B cell (primary cell): Measurements from ENCODE around the gene ADAMTS2. TPM values are rescaled to one million over a fixed set of nuclear protein-coding genes. Genes with fewer than 3 reads are reported as not detected.

Experiments used
- ATAC-seq: fragments of 200-7000 bp; cut with Tn5 transposase; one replicate; pipeline ENCODE4 v1.10.0; 2021; ENCODE audit warnings: low read depth, mild to moderate bottlenecking, moderate number of reproducible peaks, moderate library complexity
- CTCF ChIA-PET: fragments of 350-600 bp; sonication (Branson Sonifier 250); formaldehyde crosslinking; loops from one replicate; lab custom pipeline; 2021; ENCODE audit warnings: antibody characterized with exemption, inconsistent platforms; lab: Charles Lee
- POLR2A ChIA-PET: fragments of 350-600 bp; sonication (Branson Sonifier 250); formaldehyde crosslinking; loops from one replicate; lab custom pipeline; 2021; ENCODE audit warnings: antibody characterized with exemption; lab: Charles Lee
- DNase-seq: peaks from one replicate; pipeline ENCODE4 v3.0.0; 2013
- H2AFZ ChIP-seq: 2 replicates; pipeline ENCODE4 v1.6.1; 2012; ENCODE audit warnings: mild to moderate bottlenecking, low read depth, low read length; ENCODE audit not compliant: insufficient read depth, poor library complexity, severe bottlenecking
- H3K27ac ChIP-seq, 2 donors: 1 replicate in 1 of 2; 2 replicates in 1 of 2; pipeline ENCODE4 v1.5.1; 2012 to 2013; ENCODE audit warnings: low read length in 2 of 2, mild to moderate bottlenecking in 2 of 2, moderate library complexity in 1 of 2
- H3K27me3 ChIP-seq, 4 experiments: fragments of 200-600 bp in 1 of 4; sonication (generic) in 1 of 4; replicated peaks in 1 of 4; 1 replicate in 2 of 4; 2 replicates in 2 of 4; pipeline versions ENCODE4 v1.6.1 to v1.7.0; 2013 to 2016; ENCODE audit warnings: low read length in 3 of 4, mild to moderate bottlenecking in 2 of 4, mixed read lengths in 1 of 4, moderate library complexity in 1 of 4; ENCODE audit not compliant: insufficient read depth in 4 of 4, control insufficient read depth in 3 of 4; ENCODE audit errors: control extremely low read depth in 1 of 4
- H3K36me3 ChIP-seq, 2 experiments: replicated peaks in 1 of 2; 1 replicate in 1 of 2; 2 replicates in 1 of 2; pipeline versions ENCODE4 v1.6.1 to v1.7.1; 2013; ENCODE audit warnings: low read length in 1 of 2; ENCODE audit not compliant: insufficient read depth in 2 of 2, control insufficient read depth in 1 of 2; ENCODE audit errors: control extremely low read depth in 1 of 2, extremely low read depth in 1 of 2
- H3K4me1 ChIP-seq, 2 donors: fragments of 200-600 bp in 1 of 2; sonication (generic) in 1 of 2; 1 replicate in 1 of 2; 2 replicates in 1 of 2; pipeline versions ENCODE4 v1.5.1 to v1.6.1; 2013 to 2017; ENCODE audit warnings: low read length in 2 of 2; ENCODE audit not compliant: control insufficient read depth in 2 of 2, insufficient read depth in 2 of 2
- H3K4me2 ChIP-seq: replicated peaks from 2 replicates; pipeline ENCODE3; 2012; ENCODE audit warnings: mild to moderate bottlenecking, low read depth, low read length; ENCODE audit not compliant: poor library complexity, severe bottlenecking
- H3K4me3 ChIP-seq, 5 experiments: fragments of 200-600 bp in 1 of 5; sonication (generic) in 1 of 5; 1 replicate in 3 of 5; 2 replicates in 2 of 5; pipeline versions ENCODE4 v1.5.1 to v1.7.0; 2011 to 2016; ENCODE audit warnings: low read length in 4 of 5, mild to moderate bottlenecking in 4 of 5, low read depth in 2 of 5, control low read depth in 1 of 5, moderate library complexity in 1 of 5; ENCODE audit not compliant: insufficient read depth in 1 of 5; ENCODE audit errors: control extremely low read depth in 1 of 5, extremely low read depth in 1 of 5
- H3K79me2 ChIP-seq: fragments of 200-600 bp; sonication (generic); one replicate; pipeline ENCODE4 v1.6.0; 2016; ENCODE audit warnings: low read length; ENCODE audit not compliant: control insufficient read depth, insufficient read depth
- H3K9ac ChIP-seq: fragments of 200-600 bp; sonication (generic); 2 replicates; pipeline ENCODE4 v1.6.1; 2017; ENCODE audit warnings: mild to moderate bottlenecking, low read length, moderate library complexity
- H3K9me3 ChIP-seq, 3 donors: one replicate each; pipeline versions ENCODE4 v1.6.1 to v1.7.1; 2013; ENCODE audit warnings: low read length in 2 of 3; ENCODE audit not compliant: control insufficient read depth in 2 of 3, insufficient read depth in 1 of 3; ENCODE audit errors: control extremely low read depth in 1 of 3
- H4K20me1 ChIP-seq: 2 replicates; pipeline ENCODE4 v1.6.0; 2012; ENCODE audit warnings: mild to moderate bottlenecking, low read length; ENCODE audit not compliant: insufficient read depth, control insufficient read depth, poor library complexity, severe bottlenecking
- H3K27ac Mint-ChIP-seq: one replicate; pipeline ENCODE4 v1.8.0; 2021; ENCODE audit warnings: mixed read lengths
- H3K27me3 Mint-ChIP-seq: one replicate; pipeline ENCODE4 v1.8.0; 2021; ENCODE audit warnings: mixed read lengths
- H3K4me1 Mint-ChIP-seq: one replicate; pipeline ENCODE4 v1.8.0; 2021; ENCODE audit warnings: mixed read lengths
- H3K4me3 Mint-ChIP-seq: one replicate; pipeline ENCODE4 v1.8.0; 2021; ENCODE audit warnings: mixed read lengths
- H3K9me3 Mint-ChIP-seq: one replicate; pipeline ENCODE4 v1.8.0; 2022; ENCODE audit warnings: mixed read lengths; ENCODE audit not compliant: insufficient read depth
- CTCF ChIP-seq: fragments of 200-600 bp; IDR thresholded peaks from one replicate; pipeline ENCODE4 v1.8.0; 2022; ENCODE audit warnings: antibody characterized with exemption, mild to moderate bottlenecking
- EZH2 ChIP-seq: IDR thresholded peaks from 2 replicates; pipeline ENCODE4 v1.6.1; 2012; ENCODE audit warnings: borderline replicate concordance, low read depth, mild to moderate bottlenecking, moderate library complexity, low read length; ENCODE audit not compliant: insufficient read depth, poor library complexity, severe bottlenecking
- WGBS: methylation state at CpG from one replicate; pipeline ENCODE4 v1.1.5; 2013; ENCODE audit warnings: missing lambda C conversion rate; ENCODE audit not compliant: insufficient coverage; 5-methylcytosine and 5-hydroxymethylcytosine counted together
- intact Hi-C: fragments of 100-400 bp; cut with micrococcal nuclease; formaldehyde crosslinking; loops from one replicate; pipeline ENCODE4 v1.10.0; 2022
- polyA plus RNA-seq: library from polyadenylated mRNA; depleted of rRNA; stranded (reverse); fragments of >200 nt; gene quantifications from 2 replicates; pipeline ENCODE4 v1.2.3, GENCODE V29; 2012
- total RNA-seq, 2 donors: library from RNA; stranded (reverse); fragments of 120-200 nt in 1 of 2; gene quantifications; 1 replicate in 1 of 2; 2 replicates in 1 of 2; pipeline versions ENCODE4 v1.2.3 to v1.2.4, GENCODE V29; 2013 to 2022

ADAMTS2 gene
- total and polyA plus RNA-seq, 2 donors (not counting 1 experiment from before 2014, with no cell fraction given), result not detected

- H3K4me1 ChIP-seq, result no peaks in the 10 kb centered on the region
- no peaks in the 10 kb centered on the region for H3K9me3 ChIP-seq
- no peaks in the 10 kb centered on the region for H3K36me3 ChIP-seq
- WGBS, result 41% methylated on average over 20 of the region's 20 CpGs
- no peak for ATAC-seq
- no peaks in the 10 kb centered on the region for H3K79me2 ChIP-seq
- no peaks in the 10 kb centered on the region for H3K4me1 Mint-ChIP-seq
- no peaks in the 10 kb centered on the region for H3K9me3 Mint-ChIP-seq
- intact Hi-C loops, result no loop called here
- ChIA-PET POLR2A (no interaction called here), CTCF (no interaction called here)
- no peaks in the 10 kb centered on the region for H3K27me3 ChIP-seq
- no peak for TF ChIP-seq CTCF
- no peak for TF ChIP-seq EZH2
- H2AFZ ChIP-seq, result no peak overlapping the region
- no peak overlapping the region for H3K4me3 ChIP-seq
- no peak overlapping the region for H3K27ac Mint-ChIP-seq
- no peaks in the 10 kb centered on the region for H3K27me3 Mint-ChIP-seq
- DNase-seq, result no peak
- H3K4me3 Mint-ChIP-seq, result no peak overlapping the region
- no peaks in the 10 kb centered on the region for H4K20me1 ChIP-seq
- no peak overlapping the region for H3K4me2 ChIP-seq
- no peak overlapping the region for H3K27ac ChIP-seq
- no peak overlapping the region for H3K9ac ChIP-seq
These were observed 152.9 kb downstream of the ADAMTS2 start for GRCh38 chr5:179192185-179192890.

GRCh38 chr5:179191506-179192184 is 153.6 kb downstream of the ADAMTS2 start:
- no peaks in the 10 kb centered on the region for H3K79me2 ChIP-seq
- no peaks in the 10 kb centered on the region for H4K20me1 ChIP-seq
- Mint-ChIP-seq H3K9me3 (no peaks in the 10 kb centered on the region), H3K27ac (no peak overlapping the region), H3K4me3 (no peak overlapping the region), H3K27me3 (no peaks in the 10 kb centered on the region), H3K4me1 (no peaks in the 10 kb centered on the region)
- CTCF ChIA-PET, result no interaction called here
- POLR2A ChIA-PET, result no interaction called here
- 80% methylated on average over 13 of the region's 14 CpGs for WGBS
- DNase-seq, result no peak
- no peak overlapping the region for H3K27ac ChIP-seq
- H3K27me3 ChIP-seq, result no peaks in the 10 kb centered on the region
- intact Hi-C loops, result no loop called here
- no peak overlapping the region for H3K4me3 ChIP-seq
- no peaks in the 10 kb centered on the region for H3K4me1 ChIP-seq
- H2AFZ ChIP-seq, result no peak overlapping the region
- TF ChIP-seq EZH2 (no peak), CTCF (no peak)
- no peak overlapping the region for H3K9ac ChIP-seq
- H3K9me3 ChIP-seq, result no peaks in the 10 kb centered on the region
- ATAC-seq, result no peak
- H3K36me3 ChIP-seq, result no peaks in the 10 kb centered on the region
- no peak overlapping the region for H3K4me2 ChIP-seq
